IPS-11a (cell line): ENCODE measurements around the gene ADAMTS13.
"Not testable (repeated sequence)": the region's sequence is repeated elsewhere in the genome, so short reads cannot be mapped to it uniquely, and the experiment has no call there.

Experiments used
- H3K4me3 ChIP-seq: one replicate; pipeline ENCODE4 v1.5.1; 2013; ENCODE audit warnings: low read depth, low read length, control low read depth

ADAMTS13 gene

GRCh38 chr9:133421615-133422542 lies at the start of gene ADAMTS13:
TSS of gene ADAMTS13 (plus strand) at chr9:133422367. CDS start at chr9:133422444, 77 bp downstream.
- no peak within 1 kb of the TSS for H3K4me3 ChIP-seq

- peak overlapping the region; percentile 82 for H3K4me3 ChIP-seq
These were observed 47.5 kb upstream of the ADAMTS13 start for GRCh38 chr9:133374612-133375115.

- H3K4me3 ChIP-seq = peak overlapping the region; percentile 82
These were observed 46.9 kb upstream of the ADAMTS13 start for GRCh38 chr9:133375116-133375723.

- peak within 1 kb of the TSS; percentile 82 for H3K4me3 ChIP-seq
These were observed 46.2 kb upstream of the ADAMTS13 start, which contains the start of the genes STKLD1 and SURF4 for GRCh38 chr9:133375724-133376654. TSS of gene STKLD1 (plus strand) at chr9:133376366. CDS start at chr9:133376474, 108 bp downstream. TSS of gene SURF4 (minus strand) at chr9:133376060. CDS start at chr9:133375969, 91 bp downstream.

GRCh38 chr9:133377280-133377679 lies 44.9 kb upstream of the ADAMTS13 start:
- not testable (repeated sequence) for H3K4me3 ChIP-seq

GRCh38 chr9:133377721-133378216 lies 44.4 kb upstream of the ADAMTS13 start:
- H3K4me3 ChIP-seq = no peak overlapping the region

- no peak overlapping the region for H3K4me3 ChIP-seq
These were observed 43.7 kb upstream of the ADAMTS13 start for GRCh38 chr9:133378408-133378962.

GRCh38 chr9:133379153-133380086 lies 42.7 kb upstream of the ADAMTS13 start:
- H3K4me3 ChIP-seq = no peak overlapping the region

GRCh38 chr9:133380734-133381133 lies 41.4 kb upstream of the ADAMTS13 start:
- H3K4me3 ChIP-seq = no peak overlapping the region

GRCh38 chr9:133382507-133383141 lies 39.5 kb upstream of the ADAMTS13 start:
- H3K4me3 ChIP-seq = no peak overlapping the region

- no peak overlapping the region for H3K4me3 ChIP-seq
These were observed 38.7 kb upstream of the ADAMTS13 start for GRCh38 chr9:133383438-133383837.

GRCh38 chr9:133384736-133385321 lies 37.3 kb upstream of the ADAMTS13 start:
- H3K4me3 ChIP-seq = no peak overlapping the region

GRCh38 chr9:133385452-133385851 lies 36.7 kb upstream of the ADAMTS13 start:
- no peak overlapping the region for H3K4me3 ChIP-seq

- H3K4me3 ChIP-seq = no peak overlapping the region
These were observed 35.8 kb upstream of the ADAMTS13 start for GRCh38 chr9:133386338-133386737.

- no peak overlapping the region for H3K4me3 ChIP-seq
These were observed 34.5 kb upstream of the ADAMTS13 start for GRCh38 chr9:133387680-133388079.

GRCh38 chr9:133389025-133389557 lies 33.1 kb upstream of the ADAMTS13 start:
- no peak overlapping the region for H3K4me3 ChIP-seq

GRCh38 chr9:133389562-133389961 lies 32.6 kb upstream of the ADAMTS13 start:
- no peak overlapping the region for H3K4me3 ChIP-seq

GRCh38 chr9:133390713-133391112 lies 31.5 kb upstream of the ADAMTS13 start:
- H3K4me3 ChIP-seq = no peak overlapping the region
